D721Med (cell line): Measurements from ENCODE around the gene ZFP3.

Source experiments
- DNase-seq: peaks from one replicate; pipeline ENCODE4 v3.0.0; 2011; ENCODE audit warnings: low spot score; ENCODE audit not compliant: insufficient read length
- FAIRE-seq: peaks from 2 replicates; lab custom pipeline; 2011; peaks lifted over from hg19 to GRCh38; lab: Jason Lieb, UNC
- TF ChIP-seq, protein P1 (sequence below): IDR thresholded peaks from 2 replicates; pipeline ENCODE4 v1.5.1; 2012; ENCODE audit warnings: mild to moderate bottlenecking, control low read depth; ENCODE audit not compliant: insufficient read depth; ENCODE audit errors: missing control alignments

ZFP3 gene

DNA sequence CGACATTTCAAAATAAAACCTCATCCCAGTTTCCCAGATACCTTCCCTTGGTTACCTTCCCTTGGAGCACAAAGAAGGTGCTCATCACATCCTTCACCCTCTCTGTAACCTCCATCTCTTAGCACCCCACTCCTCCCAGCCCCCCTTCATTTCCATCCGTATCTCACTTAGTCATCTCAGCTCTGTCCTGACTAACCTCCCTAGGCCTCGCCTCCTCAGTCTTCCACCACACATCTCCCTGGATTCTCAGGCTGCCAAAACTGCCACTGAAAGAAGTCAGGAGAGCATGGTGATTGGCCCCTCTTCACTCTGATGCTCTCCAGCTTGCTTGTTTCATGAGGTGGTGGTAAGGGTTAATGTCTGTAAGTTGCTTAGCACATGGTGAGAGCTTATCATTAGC lies 2.3 kb downstream of the ZFP3 start:
- TF ChIP-seq, protein P1, sequence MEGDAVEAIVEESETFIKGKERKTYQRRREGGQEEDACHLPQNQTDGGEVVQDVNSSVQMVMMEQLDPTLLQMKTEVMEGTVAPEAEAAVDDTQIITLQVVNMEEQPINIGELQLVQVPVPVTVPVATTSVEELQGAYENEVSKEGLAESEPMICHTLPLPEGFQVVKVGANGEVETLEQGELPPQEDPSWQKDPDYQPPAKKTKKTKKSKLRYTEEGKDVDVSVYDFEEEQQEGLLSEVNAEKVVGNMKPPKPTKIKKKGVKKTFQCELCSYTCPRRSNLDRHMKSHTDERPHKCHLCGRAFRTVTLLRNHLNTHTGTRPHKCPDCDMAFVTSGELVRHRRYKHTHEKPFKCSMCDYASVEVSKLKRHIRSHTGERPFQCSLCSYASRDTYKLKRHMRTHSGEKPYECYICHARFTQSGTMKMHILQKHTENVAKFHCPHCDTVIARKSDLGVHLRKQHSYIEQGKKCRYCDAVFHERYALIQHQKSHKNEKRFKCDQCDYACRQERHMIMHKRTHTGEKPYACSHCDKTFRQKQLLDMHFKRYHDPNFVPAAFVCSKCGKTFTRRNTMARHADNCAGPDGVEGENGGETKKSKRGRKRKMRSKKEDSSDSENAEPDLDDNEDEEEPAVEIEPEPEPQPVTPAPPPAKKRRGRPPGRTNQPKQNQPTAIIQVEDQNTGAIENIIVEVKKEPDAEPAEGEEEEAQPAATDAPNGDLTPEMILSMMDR: no peak
- DNase-seq (no peak), FAIRE-seq (no peak)

DNA sequence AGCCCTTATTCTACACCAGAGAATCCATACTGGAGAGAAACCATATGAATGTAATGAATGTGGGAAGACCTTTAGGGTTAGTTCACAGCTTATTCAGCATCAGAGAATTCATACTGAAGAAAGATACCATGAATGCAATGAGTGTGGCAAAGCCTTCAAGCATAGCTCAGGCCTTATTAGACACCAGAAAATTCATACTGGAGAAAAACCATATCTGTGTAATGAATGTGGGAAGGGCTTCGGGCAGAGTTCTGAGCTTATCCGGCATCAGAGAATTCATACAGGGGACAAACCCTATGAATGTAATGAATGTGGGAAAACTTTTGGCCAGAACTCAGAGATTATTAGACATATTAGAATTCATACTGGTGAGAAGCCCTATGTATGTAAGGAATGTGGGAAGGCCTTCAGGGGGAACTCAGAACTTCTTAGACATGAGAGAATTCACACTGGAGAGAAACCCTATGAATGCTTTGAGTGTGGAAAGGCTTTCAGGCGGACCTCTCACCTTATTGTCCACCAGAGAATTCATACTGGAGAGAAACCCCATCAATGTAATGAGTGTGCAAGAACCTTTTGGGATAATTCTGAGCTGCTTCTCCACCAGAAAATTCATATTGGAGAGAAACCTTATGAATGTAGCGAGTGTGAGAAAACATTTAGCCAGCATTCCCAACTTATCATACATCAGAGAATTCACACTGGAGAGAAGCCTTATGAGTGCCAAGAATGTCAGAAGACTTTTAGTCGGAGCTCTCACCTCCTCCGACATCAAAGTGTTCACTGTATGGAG lies 14.1 kb downstream of the ZFP3 start:
- FAIRE-seq (no peak), DNase-seq (no peak)
- TF ChIP-seq, protein P1: no peak

DNA sequence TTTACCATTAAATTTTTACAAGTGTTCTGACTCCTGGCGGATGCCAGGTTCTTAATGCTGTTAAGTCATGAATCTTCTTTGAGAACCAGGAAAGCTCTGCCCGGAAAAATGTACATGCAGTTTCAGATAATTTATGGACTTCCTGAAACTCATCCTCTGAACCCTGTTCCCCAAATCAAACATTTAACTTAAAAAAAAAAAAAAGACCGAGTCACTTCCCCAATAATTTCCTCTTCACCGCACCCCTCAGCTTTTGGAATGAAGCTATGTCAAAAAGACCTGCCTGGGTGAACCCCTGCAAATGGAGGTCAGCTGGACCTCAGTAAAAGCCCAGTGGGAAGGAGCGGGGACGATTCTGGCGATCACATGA lies 18.4 kb downstream of the ZFP3 start:
- DNase-seq: no peak
- FAIRE-seq: no peak
- TF ChIP-seq, protein P1: no peak

DNA sequence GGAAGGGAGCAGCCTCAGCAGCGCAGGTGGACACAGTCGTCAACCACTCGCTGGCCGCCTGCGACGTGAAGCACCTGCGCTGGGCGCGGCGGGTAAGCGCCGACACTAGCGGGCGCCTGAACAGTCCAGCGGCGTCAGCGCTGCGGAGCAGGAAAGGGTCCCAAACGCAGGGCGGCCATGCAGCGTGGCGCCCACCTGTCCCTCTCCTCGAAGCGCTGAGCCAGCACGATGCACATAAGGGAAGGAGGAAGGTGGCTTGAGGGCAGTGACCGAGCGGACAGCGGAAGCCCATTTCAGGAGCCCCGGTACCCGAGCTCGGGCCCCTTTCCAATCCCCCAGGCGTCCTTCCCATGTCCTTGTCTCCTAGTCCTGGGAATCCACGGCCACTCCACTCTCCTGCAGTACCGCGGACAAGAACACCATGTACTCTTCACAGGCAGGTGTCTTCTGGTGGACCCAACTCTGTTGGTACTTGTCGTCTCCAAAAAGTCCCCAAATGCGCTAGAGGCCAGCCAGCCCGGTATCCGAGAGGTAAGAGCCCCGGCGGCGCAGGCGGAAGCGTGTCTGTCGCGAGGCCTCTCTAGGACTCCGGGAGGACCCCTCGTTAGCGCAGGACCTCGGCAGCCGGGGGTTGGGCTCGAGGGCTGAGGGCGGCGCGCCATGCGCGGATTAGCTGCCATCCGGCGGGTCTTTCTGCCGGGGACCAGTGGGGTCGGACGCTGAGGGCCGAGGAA lies 19.0 kb downstream of the ZFP3 start:
- FAIRE-seq: no peak
- TF ChIP-seq, protein P1: no peak
- DNase-seq: peak; percentile 64

DNA sequence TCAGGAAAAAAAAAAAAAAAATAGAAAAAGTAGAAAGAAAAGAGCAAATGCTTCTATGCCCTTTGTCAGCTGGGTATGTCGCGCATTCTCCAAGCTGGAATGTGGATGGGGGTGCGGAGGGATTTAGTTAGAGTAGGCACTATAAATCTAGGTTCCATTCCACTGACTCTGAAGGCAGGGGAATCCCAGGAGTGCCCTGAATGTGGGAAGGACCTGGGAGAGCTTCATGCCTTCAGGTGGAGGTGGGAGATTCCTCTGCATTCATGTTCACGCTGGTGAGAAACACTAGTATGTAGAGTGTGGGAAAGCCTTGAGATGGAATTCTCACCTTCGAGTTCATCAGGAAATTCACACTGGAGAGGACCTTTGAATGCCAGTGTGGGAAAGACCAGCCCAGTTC lies 21.0 kb downstream of the ZFP3 start:
- no peak for FAIRE-seq
- TF ChIP-seq, protein P1: no peak
- no peak for DNase-seq

DNA sequence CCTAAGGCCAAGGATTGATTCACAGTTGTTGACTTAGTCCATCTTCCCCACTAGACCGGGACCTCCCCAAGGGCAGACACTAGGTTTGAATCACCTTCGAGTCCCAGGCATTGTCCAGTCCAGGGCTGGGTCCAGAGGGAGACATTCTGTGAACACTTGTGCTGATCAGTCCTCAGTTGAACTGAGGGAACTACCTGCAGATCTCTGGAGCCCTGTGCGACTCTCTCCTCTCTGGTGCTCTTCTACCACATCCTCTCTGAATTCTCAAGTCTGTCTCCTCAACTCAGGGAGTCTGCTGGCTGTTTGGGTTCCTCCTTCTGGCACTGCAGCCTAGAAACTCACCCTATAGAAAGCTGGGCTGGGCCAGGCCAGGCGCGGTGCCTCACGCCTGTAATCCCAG lies 22.6 kb downstream of the ZFP3 start:
- FAIRE-seq (no peak), DNase-seq (no peak)
- TF ChIP-seq, protein P1: no peak

DNA sequence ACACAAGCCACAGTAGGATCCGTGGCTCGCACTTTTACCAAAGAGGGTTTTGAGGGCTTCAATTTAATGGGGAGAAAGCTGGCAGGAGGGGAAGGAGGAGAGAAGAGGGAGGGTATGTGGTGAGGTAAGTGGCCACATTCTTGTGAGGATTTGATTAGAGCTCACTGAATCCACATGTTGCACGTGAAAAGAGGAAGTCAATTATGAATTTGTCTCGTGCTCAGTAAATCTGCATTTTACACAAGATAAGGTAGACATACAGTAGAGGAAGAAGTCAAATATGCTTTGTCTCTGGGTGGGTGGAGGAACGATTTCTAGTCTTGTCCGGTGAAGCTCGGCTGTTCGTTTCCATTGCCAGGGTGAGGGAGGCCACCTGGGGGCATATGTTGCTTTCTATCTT lies 32.5 kb downstream of the ZFP3 start:
- DNase-seq (no peak), FAIRE-seq (no peak)
- TF ChIP-seq, protein P1: no peak
